Mesothelial cell of epicardium (in vitro differentiated cells): ENCODE data around the gene SEMG2. TPM values are rescaled to one million over a fixed set of nuclear protein-coding genes. Genes with fewer than 3 reads are reported as not detected.

Source experiments
- DNase-seq, 2 experiments: peaks; one replicate each; pipeline ENCODE4 v3.0.0; 2021; ENCODE audit warnings: low spot score in 2 of 2; ENCODE audit not compliant: unreplicated experiment in 2 of 2
- H3K27ac Mint-ChIP-seq: 2 replicates; pipeline ENCODE4 v1.8.0; 2021; ENCODE audit warnings: mixed read lengths
- H3K27me3 Mint-ChIP-seq: 2 replicates; pipeline ENCODE4 v1.8.0; 2021; ENCODE audit warnings: low read depth, mixed read lengths
- H3K36me3 Mint-ChIP-seq: 2 replicates; pipeline ENCODE4 v1.8.0; 2021; ENCODE audit warnings: mixed read lengths
- H3K4me1 Mint-ChIP-seq: 2 replicates; pipeline ENCODE4 v1.8.0; 2021; ENCODE audit warnings: mixed read lengths
- H3K4me3 Mint-ChIP-seq: 2 replicates; pipeline ENCODE4 v1.8.0; 2021; ENCODE audit warnings: mild to moderate bottlenecking, moderate library complexity, mixed read lengths
- H3K9me3 Mint-ChIP-seq: 2 replicates; pipeline ENCODE4 v1.8.0; 2021; ENCODE audit warnings: mixed read lengths
- total RNA-seq: library from RNA; stranded (reverse); gene quantifications from 3 replicates; pipeline ENCODE4 v1.2.1, GENCODE V29; 2021
- TF ChIP-seq, protein P1 (sequence below): fragments of 200-600 bp; sonication (generic); IDR thresholded peaks from one replicate; pipeline ENCODE4 v1.5.0; 2021; ENCODE audit warnings: antibody characterized with exemption; ENCODE audit not compliant: unreplicated experiment

SEMG2 gene
- total RNA-seq, 1 donor from 2014 or later: not detected

GRCh38 chr20:45253261-45253660, 32.1 kb downstream of the SEMG2 start:
- Mint-ChIP-seq H3K4me1 (no peaks in the 10 kb centered on the region), H3K9me3 (no peaks in the 10 kb centered on the region), H3K27me3 (peaks cover 52% of the 10 kb centered on the region), H3K4me3 (no peak overlapping the region), H3K36me3 (no peaks in the 10 kb centered on the region), H3K27ac (no peak overlapping the region)
- DNase-seq: no peak
- TF ChIP-seq, protein P1, sequence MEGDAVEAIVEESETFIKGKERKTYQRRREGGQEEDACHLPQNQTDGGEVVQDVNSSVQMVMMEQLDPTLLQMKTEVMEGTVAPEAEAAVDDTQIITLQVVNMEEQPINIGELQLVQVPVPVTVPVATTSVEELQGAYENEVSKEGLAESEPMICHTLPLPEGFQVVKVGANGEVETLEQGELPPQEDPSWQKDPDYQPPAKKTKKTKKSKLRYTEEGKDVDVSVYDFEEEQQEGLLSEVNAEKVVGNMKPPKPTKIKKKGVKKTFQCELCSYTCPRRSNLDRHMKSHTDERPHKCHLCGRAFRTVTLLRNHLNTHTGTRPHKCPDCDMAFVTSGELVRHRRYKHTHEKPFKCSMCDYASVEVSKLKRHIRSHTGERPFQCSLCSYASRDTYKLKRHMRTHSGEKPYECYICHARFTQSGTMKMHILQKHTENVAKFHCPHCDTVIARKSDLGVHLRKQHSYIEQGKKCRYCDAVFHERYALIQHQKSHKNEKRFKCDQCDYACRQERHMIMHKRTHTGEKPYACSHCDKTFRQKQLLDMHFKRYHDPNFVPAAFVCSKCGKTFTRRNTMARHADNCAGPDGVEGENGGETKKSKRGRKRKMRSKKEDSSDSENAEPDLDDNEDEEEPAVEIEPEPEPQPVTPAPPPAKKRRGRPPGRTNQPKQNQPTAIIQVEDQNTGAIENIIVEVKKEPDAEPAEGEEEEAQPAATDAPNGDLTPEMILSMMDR: no peak

GRCh38 chr20:45254383-45255262, 33.5 kb downstream of the SEMG2 start, which contains the start of gene SLPI:
SLPI (minus strand) TSS chr20:45254564; CDS start chr20:45254543, 21 bp downstream.
- DNase-seq: no peak
- H3K4me3 Mint-ChIP-seq: no peak within 1 kb of the TSS
- H3K4me1 Mint-ChIP-seq: no peaks in the 10 kb centered on the region
- H3K9me3 Mint-ChIP-seq: no peaks in the 10 kb centered on the region
- H3K27me3 Mint-ChIP-seq: peaks cover 47% of the 10 kb centered on the region
- no peak within 1 kb of the TSS for H3K27ac Mint-ChIP-seq
- no peaks in the 10 kb centered on the region for H3K36me3 Mint-ChIP-seq
- TF ChIP-seq, protein P1: no peak

DNA sequence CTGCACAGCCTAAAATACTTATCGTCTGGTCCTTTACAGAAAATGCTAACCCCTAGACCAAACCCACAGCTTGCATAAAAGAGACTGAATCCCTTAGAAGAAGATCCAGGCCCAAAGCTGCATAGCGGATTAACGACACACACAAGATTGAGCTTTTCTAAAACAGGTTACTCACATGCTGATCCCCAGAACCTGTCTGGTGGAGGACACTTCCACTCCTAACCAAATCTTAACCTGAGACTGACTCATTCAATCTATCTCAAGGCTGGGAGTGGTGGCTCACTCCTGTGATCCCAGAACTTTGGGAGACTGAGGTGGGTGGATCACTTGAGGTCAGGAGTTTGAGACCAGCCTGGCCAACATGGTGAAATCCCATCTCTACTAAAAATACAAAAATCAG, 36.0 kb downstream of the SEMG2 start:
- TF ChIP-seq, protein P1: no peak
- peaks cover 47% of the 10 kb centered on the region for H3K27me3 Mint-ChIP-seq
- no peaks in the 10 kb centered on the region for H3K4me1 Mint-ChIP-seq
- H3K27ac Mint-ChIP-seq: no peak overlapping the region
- H3K36me3 Mint-ChIP-seq: no peaks in the 10 kb centered on the region
- H3K9me3 Mint-ChIP-seq: no peaks in the 10 kb centered on the region
- no peak for DNase-seq
- no peak overlapping the region for H3K4me3 Mint-ChIP-seq

GRCh38 chr20:45257711-45258110, 36.5 kb downstream of the SEMG2 start:
- H3K4me3 Mint-ChIP-seq: no peak overlapping the region
- no peaks in the 10 kb centered on the region for H3K4me1 Mint-ChIP-seq
- no peaks in the 10 kb centered on the region for H3K36me3 Mint-ChIP-seq
- TF ChIP-seq, protein P1: no peak
- H3K9me3 Mint-ChIP-seq: no peaks in the 10 kb centered on the region
- no peak for DNase-seq
- peaks cover 48% of the 10 kb centered on the region for H3K27me3 Mint-ChIP-seq
- H3K27ac Mint-ChIP-seq: no peak overlapping the region

GRCh38 chr20:45258259-45258658, 37.1 kb downstream of the SEMG2 start:
- H3K27me3 Mint-ChIP-seq: peaks cover 48% of the 10 kb centered on the region
- no peak overlapping the region for H3K27ac Mint-ChIP-seq
- TF ChIP-seq, protein P1: no peak
- H3K36me3 Mint-ChIP-seq: no peaks in the 10 kb centered on the region
- DNase-seq: no peak
- H3K9me3 Mint-ChIP-seq: no peaks in the 10 kb centered on the region
- no peak overlapping the region for H3K4me3 Mint-ChIP-seq
- H3K4me1 Mint-ChIP-seq: no peaks in the 10 kb centered on the region
